CD4-positive, alpha-beta T cell treated with Interleukin-12 subunit alpha and Interleukin-12 subunit beta, for 1 hour (primary cell): ENCODE data around the gene LRMDA.

Source experiments
- DNase-seq: peaks from one replicate; pipeline ENCODE4 v3.0.0-alpha.2; 2020

The LRMDA gene

DNA sequence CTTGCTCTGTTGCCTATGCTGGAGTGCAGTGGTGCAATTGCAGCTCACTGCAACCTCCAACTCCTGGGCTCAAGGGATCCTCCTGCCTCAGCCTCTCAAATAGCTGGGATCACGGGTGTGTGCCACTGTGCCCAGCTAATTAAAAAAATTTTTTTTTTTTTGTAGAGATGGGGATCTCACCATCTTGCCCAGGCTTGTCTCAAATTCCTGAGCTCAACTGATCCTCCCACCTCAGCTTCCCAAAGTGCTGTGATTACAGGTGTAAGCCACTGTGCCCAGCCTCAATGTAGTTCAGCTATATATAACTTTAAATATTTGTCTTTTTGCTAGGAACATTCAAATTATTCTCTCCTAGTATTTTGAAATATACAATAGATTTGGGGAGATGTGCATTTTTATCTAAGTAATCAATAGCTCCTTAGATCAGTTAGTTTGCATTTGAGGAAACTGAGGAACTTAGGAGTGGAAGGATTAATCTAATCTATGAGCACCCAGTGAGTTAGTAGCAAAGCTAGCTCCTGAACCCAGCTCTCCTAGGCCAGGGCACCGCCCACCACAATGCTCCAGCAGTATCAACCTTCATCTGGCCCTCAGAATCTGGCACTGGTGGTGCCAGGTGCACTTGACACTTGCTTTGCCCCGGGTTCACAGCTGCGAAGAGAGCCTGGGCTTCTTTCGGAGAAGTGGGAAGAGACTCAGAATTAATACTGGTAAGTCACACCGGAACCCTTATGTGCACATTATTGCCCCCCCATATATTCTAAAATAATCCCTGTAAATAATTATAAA lies 5.9 kb upstream of the LRMDA start:
- no peak for DNase-seq

- no peak for DNase-seq
Measured at GRCh38 chr10:75426880-75427279, 4.5 kb upstream of the LRMDA start.

DNA sequence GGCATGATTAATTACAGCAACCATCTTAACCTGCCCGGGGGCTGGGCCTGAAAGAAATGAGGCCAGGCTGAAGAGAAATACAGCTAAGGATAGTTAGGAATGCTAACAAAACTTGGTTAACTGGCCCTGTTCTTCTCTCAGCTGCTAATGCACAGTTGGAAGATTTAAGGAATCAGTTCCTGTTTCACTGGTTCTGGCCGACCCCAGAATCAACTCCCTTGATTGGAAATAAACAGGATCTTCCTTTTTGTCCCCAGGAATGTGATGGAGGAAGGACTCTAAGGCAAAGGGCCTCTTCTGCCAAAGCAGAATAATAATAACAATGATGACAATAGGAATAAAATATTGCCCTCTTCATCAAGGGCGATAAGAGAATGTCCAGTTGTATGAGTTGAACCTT lies 3.5 kb upstream of the LRMDA start:
- DNase-seq = no peak

DNA sequence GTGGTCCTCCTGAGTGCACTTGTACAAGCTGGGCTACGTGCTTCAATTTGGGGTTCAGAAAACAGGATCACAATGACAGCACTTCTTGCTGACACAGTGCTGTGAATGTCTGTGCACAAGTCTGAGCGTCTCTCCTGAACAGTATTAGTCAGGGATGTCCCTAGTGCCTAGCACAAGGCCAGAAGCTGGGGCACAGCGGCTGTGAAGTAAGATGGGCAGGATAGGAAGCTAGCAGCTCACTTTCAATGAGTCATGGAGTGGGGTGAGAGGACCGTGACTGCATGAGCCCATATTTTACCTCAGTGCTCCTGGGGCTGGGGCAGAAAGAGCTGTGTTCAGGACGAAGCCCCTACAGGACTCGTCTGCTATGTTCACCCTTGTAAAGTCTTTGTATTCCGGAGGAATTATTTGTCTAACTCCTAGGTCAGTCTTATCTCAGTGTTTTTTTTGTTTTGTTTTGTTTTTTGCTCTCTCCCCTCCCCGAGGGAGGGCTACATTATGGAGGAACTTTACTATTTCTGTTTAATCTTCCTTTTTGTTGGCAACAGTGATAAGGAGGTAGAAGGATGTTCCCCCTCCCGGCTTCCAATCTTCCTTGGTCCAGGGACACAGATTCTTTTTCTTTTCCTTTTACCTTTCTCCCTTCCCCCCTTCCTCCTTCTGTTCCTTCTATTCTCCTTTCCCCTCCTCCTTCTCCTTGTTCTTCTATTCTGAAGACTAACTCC lies 2.8 kb upstream of the LRMDA start:
- no peak for DNase-seq

- no peak for DNase-seq
Measured at GRCh38 chr10:75429159-75429827, 2.1 kb upstream of the LRMDA start.

DNA sequence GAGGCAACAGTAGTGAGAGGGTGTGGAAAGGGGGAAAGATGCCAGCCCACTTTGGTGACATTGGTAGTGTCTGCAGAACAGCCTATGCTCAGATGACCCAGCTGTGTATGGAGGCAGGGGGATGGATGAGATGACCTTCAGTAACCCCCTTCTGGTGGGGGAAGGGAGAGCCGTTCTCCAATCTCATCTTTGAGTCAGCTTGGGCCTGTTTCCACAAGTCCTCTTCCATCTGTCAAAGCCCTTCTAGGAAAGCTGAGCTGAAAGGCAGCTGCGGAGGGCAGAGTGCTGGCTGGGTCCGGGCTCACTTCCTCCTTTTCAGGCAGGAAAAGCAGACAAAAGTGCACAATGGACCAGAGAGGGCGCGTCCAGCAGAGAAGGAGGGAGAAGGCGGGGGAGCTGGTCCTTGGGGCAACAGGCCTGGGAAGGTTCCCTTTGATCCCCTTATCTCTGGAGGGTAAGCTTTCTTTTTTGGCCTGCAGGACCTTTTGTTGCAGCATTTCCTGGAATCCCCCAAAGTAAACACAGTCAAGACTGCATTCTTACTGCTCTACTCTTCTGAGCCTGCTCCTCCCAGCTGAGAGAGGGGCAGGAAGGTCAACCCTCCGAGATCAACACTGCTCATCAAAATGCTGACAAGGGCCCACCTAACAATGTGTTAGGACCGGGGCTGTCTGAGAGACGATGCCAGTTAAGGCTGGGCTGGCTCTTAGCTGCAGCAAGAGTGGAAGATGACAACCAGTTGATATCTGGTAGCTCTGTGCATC lies 1.2 kb upstream of the LRMDA start:
- no peak for DNase-seq

- no peak for DNase-seq
Measured at GRCh38 chr10:75432176-75432575, 752 bp downstream of the LRMDA start.

DNA sequence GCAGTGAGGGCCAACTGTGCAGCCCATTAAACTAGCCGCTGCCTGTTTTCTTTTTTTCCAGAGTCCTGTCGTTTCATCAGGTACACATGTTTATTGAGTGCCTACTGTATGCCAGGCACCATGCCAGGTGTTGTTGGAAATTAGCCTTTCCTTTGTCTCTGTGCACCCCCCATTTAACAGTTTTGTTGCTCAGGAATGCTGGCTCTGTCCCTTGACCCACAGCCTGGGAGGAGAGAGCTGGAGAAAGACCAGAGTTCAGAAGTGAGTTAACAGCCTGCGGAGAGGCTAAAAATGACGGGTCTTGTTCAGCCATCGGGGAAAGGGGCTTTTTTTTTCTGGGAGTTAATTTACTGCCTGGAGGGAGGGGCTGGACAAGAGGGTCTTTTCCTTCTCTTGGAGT lies 1.3 kb downstream of the LRMDA start:
- DNase-seq = no peak

DNA sequence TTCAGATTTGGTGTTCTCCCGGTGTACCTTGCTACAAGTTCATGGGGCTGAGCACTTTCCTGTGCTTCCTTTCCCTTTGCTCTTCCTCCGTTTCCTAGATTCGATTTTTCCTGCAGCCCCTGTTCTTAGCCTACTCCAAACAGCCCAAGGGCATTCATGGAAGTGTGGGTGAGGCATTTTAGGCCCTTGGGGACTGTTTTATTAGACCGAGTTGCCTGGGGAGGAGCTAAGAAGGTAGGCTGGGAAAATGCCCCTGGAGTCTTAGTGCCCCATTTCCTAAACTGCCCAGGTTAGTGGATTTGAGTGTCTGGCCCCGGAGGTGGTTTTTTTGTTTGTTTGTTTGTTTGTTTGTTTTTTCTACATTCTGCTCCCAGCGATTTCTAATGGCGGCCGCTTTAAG lies 1.8 kb downstream of the LRMDA start:
- no peak for DNase-seq

DNA sequence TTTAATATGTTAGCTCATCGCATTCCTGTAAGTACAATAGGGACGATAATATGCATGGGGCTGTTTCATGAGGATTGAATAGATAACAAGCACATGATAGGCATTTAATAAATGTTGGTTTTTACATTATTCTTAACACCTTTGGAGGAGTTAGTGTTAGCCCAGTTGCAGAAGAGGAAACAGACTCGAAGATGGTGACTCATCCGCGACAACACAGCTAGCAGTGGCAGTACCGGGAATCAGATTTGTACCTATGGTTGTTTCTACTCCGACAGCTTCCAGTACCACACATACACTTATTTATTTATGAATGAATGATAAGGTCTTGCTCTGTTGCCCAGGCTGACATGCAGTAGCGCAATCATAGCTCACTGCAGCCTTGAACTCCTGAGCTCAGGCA lies 2.9 kb downstream of the LRMDA start:
- DNase-seq = no peak

- no peak for DNase-seq
Measured at GRCh38 chr10:75435291-75435690, 3.9 kb downstream of the LRMDA start.

DNA sequence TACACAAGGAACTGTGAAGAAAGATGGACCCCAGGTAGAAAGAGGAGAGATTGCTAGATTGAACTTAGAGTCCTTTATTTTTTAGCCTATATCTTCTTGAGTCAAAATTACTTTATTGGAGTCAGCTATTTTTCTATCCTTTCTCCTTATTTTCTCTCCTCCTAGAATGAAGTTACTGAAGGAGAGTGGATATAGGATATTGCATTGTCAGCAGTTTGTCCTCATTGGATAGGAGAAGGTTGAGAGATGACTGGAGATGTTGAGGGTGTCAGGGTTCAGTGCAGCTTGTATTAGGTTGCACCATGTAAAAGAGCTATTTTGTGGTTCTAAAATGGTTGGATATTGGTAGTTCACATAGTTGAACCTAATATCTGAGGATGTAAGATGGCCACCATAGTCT lies 5.5 kb downstream of the LRMDA start:
- no peak for DNase-seq

DNA sequence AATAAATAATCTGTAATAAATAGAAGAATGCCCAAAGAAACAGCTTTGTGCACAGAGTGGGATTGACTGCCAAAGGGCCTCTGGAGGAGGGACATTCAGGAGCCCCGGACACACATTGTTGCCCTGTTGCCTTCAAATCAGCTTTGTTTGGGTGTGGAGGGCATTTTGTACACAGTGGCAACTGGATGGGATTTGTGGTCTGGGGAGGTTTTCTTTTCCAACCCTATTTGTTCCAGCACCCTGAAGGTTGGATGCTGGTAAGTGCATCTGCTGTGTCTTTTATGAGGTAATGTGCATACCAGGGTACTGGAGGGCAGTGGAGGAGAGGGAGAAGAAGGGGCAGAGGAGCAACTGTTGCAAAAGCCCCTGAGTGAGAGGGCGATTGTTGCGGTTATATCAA lies 6.3 kb downstream of the LRMDA start:
- DNase-seq = no peak

- DNase-seq = no peak
Measured at GRCh38 chr10:75438275-75438674, 6.9 kb downstream of the LRMDA start.

DNA sequence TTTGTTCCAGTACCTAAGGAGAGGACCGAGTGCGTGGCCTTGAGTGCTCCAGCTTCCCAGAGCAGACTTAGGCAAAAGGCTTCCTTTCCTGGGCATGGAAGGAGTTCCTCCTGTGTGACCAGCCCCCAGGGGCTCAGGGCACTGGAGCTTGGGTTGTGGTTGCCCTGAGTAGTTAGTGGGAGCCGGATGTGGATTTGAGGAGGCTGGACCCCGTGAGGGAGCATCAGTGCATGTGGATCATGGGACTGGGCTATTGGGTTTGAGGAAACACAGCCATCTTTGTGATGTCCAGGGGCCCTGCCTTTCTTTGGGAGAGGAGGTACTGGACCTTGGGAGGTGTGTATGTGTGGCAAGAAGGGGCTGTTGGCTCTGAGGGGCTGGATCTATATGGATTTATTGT lies 8.4 kb downstream of the LRMDA start:
- DNase-seq = no peak

- DNase-seq = no peak
Measured at GRCh38 chr10:75440271-75440793, 8.9 kb downstream of the LRMDA start.

DNA sequence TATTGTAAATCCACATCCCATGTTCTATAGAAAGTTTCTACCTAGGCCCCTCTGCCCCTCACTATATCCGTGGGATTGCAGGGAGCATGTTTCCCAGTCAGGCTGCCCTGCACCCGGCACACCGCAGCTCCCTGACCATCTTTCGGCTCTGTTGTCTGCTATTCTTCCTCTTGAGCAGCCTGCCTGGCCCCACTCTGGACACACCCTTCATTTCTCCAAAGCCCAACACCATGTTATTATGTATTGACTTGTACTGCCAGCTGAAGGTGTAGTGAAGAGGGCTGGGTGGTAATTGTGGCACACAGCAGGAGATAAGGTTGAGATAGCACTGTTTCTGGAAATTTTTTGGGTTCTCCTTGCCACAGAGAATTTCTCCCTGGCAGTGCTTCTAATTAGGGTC lies 9.8 kb downstream of the LRMDA start:
- DNase-seq = no peak

- no peak for DNase-seq
Measured at GRCh38 chr10:75441682-75442081, 10.3 kb downstream of the LRMDA start.

DNA sequence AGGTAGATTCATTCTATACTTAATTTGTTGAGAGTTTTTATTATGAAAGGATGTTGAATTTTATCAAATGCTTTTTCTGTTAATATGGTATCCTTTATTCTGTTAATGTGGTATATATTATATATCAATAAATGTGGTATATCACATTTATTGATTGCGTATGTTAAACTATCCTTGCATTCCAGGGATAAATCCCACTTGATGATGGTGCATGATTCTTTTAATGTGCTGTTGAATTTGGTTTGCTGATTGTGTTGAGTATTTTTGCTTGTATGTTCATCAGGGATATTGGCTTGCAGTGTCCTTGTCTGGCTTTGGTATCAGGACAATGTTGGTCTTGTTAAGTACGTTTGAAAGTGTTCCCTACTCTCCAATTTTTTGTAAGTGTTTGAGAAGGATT lies 11.9 kb downstream of the LRMDA start:
- DNase-seq = no peak

DNA sequence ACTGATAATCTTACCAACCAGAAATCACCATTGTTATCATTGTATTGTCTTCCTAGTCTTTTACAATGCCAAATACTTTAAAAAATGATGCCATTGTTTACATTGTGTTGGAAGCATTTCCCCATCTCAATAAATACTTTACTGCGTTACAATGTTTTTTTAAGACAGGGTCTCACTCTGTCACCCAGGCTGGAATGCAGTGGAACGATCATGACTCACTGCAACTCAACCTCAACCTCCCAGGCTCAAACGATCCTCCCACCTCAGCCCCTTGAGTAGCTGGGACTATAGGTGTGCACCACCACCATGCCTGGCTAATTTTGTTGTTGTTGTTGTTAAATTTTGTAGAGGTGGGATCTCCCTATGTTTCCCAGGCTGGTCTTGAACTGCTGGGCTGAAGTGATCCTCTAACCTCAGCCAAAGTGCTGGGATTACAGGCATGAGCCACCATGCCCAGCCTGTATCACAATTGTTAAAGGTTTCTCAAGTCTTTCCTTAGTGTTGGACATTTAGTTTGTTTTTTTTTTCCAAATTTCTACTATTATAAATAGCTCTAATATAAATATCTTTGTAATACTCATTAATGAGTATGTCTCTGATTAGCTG lies 13.5 kb downstream of the LRMDA start:
- DNase-seq = no peak

- no peak for DNase-seq
Measured at GRCh38 chr10:75446508-75446907, 15.1 kb downstream of the LRMDA start.

DNA sequence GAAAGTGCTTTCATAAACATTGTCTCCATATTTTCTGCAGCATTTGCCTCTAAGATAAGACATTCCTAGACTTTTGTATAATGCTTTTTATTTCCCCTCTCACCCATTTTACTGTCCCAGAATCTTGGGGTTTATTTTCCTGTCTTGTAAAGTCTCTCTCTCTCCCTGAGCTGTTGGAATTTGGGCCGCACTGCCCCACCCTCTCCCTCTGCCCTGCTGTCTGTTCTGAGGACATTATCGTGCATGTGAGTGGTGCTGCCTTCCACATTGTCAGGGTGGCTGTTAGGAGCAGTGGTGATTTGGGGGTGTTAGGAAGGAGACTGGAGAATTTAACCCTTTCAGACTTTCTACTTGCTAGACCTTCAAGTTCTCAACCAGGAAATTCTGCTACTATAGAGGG lies 16.7 kb downstream of the LRMDA start:
- DNase-seq = no peak
